Testis (tissue), 5 donors: ENCODE data around the gene PSMD6. TPM values are rescaled to one million over a fixed set of nuclear protein-coding genes. Genes with fewer than 3 reads are reported as not detected.

Experiments used
- DNase-seq: peaks from one replicate; pipeline ENCODE4 v3.0.0-alpha.2; 2019
- H3K27ac ChIP-seq, 2 donors: fragments of 200-600 bp; sonication (generic); one replicate each; pipeline ENCODE4 v1.5.1; 2019
- H3K27me3 ChIP-seq: fragments of 200-600 bp; sonication (generic); one replicate; pipeline ENCODE4 v1.5.1; 2019
- H3K36me3 ChIP-seq: fragments of 200-600 bp; sonication (generic); one replicate; pipeline ENCODE4 v1.5.1; 2017; ENCODE audit warnings: low read depth; ENCODE audit errors: missing control alignments
- H3K4me1 ChIP-seq: fragments of 200-600 bp; sonication (generic); one replicate; pipeline ENCODE4 v1.5.1; 2019
- H3K4me3 ChIP-seq, 2 donors: fragments of 200-600 bp; sonication (generic); one replicate each; pipeline ENCODE4 v1.5.1; 2017 to 2019
- H3K9me3 ChIP-seq: fragments of 200-600 bp; sonication (generic); one replicate; pipeline ENCODE4 v1.5.1; 2017
- POLR2A ChIP-seq: fragments of 450-650 bp; IDR thresholded peaks from one replicate; pipeline ENCODE4 v1.6.1; 2017; ENCODE audit warnings: antibody characterized with exemption, mild to moderate bottlenecking, moderate library complexity
- WGBS, 2 donors: methylation state at CpG; one replicate each; pipeline ENCODE4 v1.1.5; 2018; 5-methylcytosine and 5-hydroxymethylcytosine counted together
- intact Hi-C: fragments of 100-400 bp; cut with DNase I; formaldehyde crosslinking; loops from one replicate; pipeline ENCODE4 v1.15.1; 2023; ENCODE audit warnings: low total_unique reads
- long read RNA-seq, 2 donors: transcript quantifications; one replicate each; lab custom pipeline, GENCODE V29; 2026
- polyA plus RNA-seq: library from polyadenylated mRNA; stranded (reverse); fragments of 350-450 nt; fragmentation: Illumina TruSeq; extraction: RNeasy Lipid Tissue Mini Kit (QIAGEN cat#74804); gene quantifications from one replicate; pipeline ENCODE4 v1.2.3, GENCODE V29; 2014; ENCODE audit warnings: low read depth, low replicate concordance; ENCODE audit not compliant: insufficient read depth
- total RNA-seq, 2 donors: library from RNA; depleted of rRNA; stranded (reverse); fragments of >200 nt; gene quantifications; one replicate each; pipeline ENCODE4 v1.2.3, GENCODE V29; 2016
- TF ChIP-seq, protein P1 (sequence below), 3 experiments: fragments of 450-650 bp in 2 of 3; fragments of 200-600 bp in 1 of 3; sonication (generic) in 1 of 3; IDR thresholded peaks; one replicate each; pipeline ENCODE4 v1.5.1; 2016 to 2019; ENCODE audit warnings: antibody characterized with exemption in 3 of 3, mild to moderate bottlenecking in 2 of 3, moderate library complexity in 1 of 3

PSMD6 gene
- 100 to 1,000 TPM; 105 to 128 TPM for total RNA-seq
- 249 TPM for polyA plus RNA-seq
- long read RNA-seq, donor 1, full-length matches to known transcripts, result 63 of 63 reads
- long read RNA-seq, donor 1, partial matches to known transcripts, result 0 of 63 reads
- long read RNA-seq, donor 1, other reads (novel, unspliced or antisense), result 0 of 63 reads
- long read RNA-seq, donor 2, full-length matches to known transcripts, result 58 of 58 reads
- long read RNA-seq, donor 2, partial matches to known transcripts, result 0 of 58 reads
- long read RNA-seq, donor 2, other reads (novel, unspliced or antisense), result 0 of 58 reads

DNA sequence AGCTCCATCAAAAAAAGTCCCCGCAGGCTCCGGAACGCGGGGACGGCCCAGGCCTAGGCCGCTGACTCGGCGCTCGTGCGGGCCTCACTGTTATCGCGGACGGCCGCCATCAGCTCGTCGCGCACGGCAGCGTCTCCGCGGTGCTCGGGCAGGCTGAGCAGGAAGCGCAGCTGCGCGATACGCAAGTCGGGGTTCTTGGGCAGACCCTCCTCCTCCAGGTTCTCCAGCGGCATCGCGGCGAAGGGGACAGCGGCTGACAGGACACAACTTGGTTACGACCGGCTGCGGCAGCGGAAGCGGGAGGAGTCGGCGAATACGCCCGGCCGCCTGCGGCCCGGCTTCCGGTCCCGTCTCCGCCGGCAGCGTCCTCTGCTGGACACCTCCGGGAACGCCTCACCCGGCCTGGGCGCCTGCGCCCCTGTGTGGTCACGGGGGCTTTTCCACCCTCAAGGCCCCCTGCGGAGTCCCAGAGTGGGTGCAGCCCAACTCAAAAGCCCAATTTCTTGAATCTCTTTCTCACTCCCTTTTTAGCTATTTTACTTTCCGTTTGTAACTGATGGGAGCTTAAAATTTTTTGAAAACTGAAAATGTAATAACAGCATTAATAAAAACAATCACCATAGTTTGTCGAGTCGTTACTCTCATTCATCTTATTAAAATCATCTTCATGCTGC, at the start of gene PSMD6:
TSS of gene PSMD6 (minus strand) at position 308 of the 674 bp plus-strand sequence. CDS start at position 233, 75 bp downstream.
- peak within 1 kb of the TSS; percentile 67 to 79 for H3K27ac ChIP-seq
- no peaks in the 10 kb centered on the region for H3K36me3 ChIP-seq
- intact Hi-C loops, result no loop called here
- TF ChIP-seq, protein P1, sequence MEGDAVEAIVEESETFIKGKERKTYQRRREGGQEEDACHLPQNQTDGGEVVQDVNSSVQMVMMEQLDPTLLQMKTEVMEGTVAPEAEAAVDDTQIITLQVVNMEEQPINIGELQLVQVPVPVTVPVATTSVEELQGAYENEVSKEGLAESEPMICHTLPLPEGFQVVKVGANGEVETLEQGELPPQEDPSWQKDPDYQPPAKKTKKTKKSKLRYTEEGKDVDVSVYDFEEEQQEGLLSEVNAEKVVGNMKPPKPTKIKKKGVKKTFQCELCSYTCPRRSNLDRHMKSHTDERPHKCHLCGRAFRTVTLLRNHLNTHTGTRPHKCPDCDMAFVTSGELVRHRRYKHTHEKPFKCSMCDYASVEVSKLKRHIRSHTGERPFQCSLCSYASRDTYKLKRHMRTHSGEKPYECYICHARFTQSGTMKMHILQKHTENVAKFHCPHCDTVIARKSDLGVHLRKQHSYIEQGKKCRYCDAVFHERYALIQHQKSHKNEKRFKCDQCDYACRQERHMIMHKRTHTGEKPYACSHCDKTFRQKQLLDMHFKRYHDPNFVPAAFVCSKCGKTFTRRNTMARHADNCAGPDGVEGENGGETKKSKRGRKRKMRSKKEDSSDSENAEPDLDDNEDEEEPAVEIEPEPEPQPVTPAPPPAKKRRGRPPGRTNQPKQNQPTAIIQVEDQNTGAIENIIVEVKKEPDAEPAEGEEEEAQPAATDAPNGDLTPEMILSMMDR (IDR thresholded peaks at IDR 0.05), result peak; percentile 98 to 99 (median 99)
- no peak for TF ChIP-seq POLR2A
- no peaks in the 10 kb centered on the region for H3K9me3 ChIP-seq
- peaks cover 10% of the 10 kb centered on the region for H3K4me1 ChIP-seq
- peak within 1 kb of the TSS; percentile 78 to 83 for H3K4me3 ChIP-seq
- H3K27me3 ChIP-seq, result no peaks in the 10 kb centered on the region
- peak; percentile 91 for DNase-seq
- 1 to 5% methylated on average over 14 to 59 of the region's 59 CpGs for WGBS, 2 donors

DNA sequence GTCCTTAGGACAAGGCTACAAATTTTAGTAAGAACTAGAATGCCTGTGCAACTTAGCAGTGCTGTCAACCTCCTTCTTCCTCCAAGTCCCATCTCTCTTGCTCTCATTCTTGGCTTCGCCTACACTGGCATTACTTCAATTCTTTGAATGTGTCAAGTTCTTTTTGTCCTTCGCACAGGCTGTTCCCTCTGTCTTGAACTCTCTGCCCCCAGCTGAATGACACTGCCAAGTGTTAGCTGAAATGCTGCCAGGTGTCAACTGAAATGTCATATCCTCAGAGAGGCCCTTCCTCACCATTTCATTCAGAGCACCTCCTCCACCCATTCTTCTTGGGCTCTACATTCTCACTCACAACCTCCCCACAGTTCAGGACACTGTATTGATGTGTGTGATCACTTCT, 48.8 kb upstream of the PSMD6 start:
- Histone ChIP-seq H3K36me3 (no peaks in the 10 kb centered on the region), H3K4me1 (no peaks in the 10 kb centered on the region), H3K4me3 (no peak overlapping the region), H3K9me3 (no peaks in the 10 kb centered on the region), H3K27me3 (no peaks in the 10 kb centered on the region), H3K27ac (no peak overlapping the region)
- peak; percentile 24 for DNase-seq
- WGBS, 2 donors, result 50 to 52% methylated on average over 2 of the region's 2 CpGs
- intact Hi-C loops, result no loop called here
- TF ChIP-seq, protein P1 (IDR thresholded peaks at IDR 0.05), result no peak
- TF ChIP-seq POLR2A, result no peak

DNA sequence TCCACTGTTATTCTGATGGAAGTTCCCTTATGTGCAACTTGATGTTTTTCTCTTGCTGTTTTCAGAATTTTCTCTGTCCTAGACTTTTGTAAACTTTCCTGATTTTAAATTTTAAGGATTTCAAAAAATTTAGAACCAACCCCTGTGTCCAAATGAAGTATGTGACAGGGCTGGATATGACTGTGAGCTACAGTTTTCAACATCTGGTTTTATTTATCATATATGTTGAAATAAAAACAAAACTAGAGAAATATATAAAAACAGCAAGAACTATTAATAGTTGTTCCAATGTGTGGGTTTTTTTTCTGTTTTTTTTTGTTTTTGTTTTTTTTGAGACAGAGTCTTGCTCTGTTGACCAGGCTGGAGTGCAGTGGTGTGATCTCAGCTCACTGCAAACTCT, 47.4 kb upstream of the PSMD6 start:
- Histone ChIP-seq H3K9me3 (no peaks in the 10 kb centered on the region), H3K27me3 (no peaks in the 10 kb centered on the region), H3K27ac (no peak overlapping the region), H3K36me3 (no peaks in the 10 kb centered on the region), H3K4me1 (no peaks in the 10 kb centered on the region), H3K4me3 (no peak overlapping the region)
- no peak for DNase-seq
- no peak for TF ChIP-seq POLR2A
- TF ChIP-seq, protein P1 (IDR thresholded peaks at IDR 0.05), result no peak
- intact Hi-C loops, result no loop called here

DNA sequence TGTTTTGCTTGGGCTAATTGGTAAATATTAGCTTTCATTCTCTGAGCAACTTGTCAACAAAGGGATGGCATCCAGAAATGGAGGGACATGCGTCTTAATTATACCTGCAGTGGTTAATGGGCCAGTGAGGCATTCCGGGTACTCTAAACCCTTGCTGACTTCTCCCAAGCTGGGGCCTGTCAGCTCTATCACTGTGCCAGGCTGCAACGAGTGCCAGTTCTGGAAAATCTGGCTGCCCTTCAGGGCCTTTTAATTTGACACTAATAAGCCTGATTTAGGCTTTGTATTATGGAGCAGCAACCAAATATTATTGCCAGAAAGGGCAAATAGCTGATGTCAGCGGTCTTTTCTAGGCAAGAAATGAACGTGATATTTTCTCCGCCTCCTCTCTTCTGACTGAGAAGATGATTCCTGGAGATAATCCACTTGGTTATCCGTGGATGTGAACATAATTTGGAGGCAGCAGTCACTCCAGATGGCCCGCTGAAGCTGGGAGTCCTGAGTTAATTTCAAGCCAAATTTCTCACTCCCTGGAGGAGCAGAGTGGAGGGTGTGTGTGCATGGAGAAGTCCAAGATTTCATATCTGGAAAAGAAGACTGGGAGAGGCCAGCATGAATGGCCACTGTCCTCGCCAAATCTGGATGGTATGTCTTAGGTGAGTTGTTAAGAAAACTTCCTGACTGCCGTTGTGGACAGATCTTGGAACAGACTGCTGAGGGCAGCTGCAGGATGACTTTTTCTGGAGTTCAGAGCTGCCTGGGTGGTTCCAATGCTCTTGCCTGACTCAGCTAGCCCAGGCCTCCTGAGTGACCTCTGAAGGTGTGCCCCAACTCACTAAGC, 44.4 kb upstream of the PSMD6 start:
- 56 to 63% methylated on average over 10 of the region's 10 CpGs for WGBS, 2 donors
- intact Hi-C loops, result no loop called here
- DNase-seq, result no peak
- Histone ChIP-seq H3K27ac (no peak overlapping the region), H3K27me3 (no peaks in the 10 kb centered on the region), H3K4me1 (no peaks in the 10 kb centered on the region), H3K4me3 (no peak overlapping the region), H3K9me3 (no peaks in the 10 kb centered on the region), H3K36me3 (no peaks in the 10 kb centered on the region)
- TF ChIP-seq, protein P1 (IDR thresholded peaks at IDR 0.05), result no peak
- no peak for TF ChIP-seq POLR2A
